ENCODE data around the gene GLYR1.

GRCh38 chr16:4762205-4762604, 84.9 kb downstream of the GLYR1 start:
- TF ChIP-seq CTCF (IDR thresholded peaks at IDR 0.05) (no peak), EZH2 (IDR thresholded peaks at IDR 0.05; ENCODE audit: borderline replicate concordance, insufficient read depth, low read depth, low read length, poor library complexity, severe bottlenecking) (no peak)

Data from B cell (primary cell).